ENCODE data around the gene CCSAP. TPM values are rescaled to one million over a fixed set of nuclear protein-coding genes. Genes with fewer than 3 reads are reported as not detected.

CCSAP gene
- total RNA-seq, 4 donors from 2014 or later = 5.1 to 6.7 (median 6.2) TPM

GRCh38 chr1:229323885-229324553 lies 18.8 kb downstream of the CCSAP start:
- H3K27me3 ChIP-seq = no peaks in the 10 kb centered on the region
- H3K36me3 ChIP-seq = peaks cover 0 to 85% of the 10 kb centered on the region in 2 donors
- no peak for TF ChIP-seq CTCF (IDR thresholded peaks at IDR 0.05)
- no peak for TF ChIP-seq EP300 (IDR thresholded peaks at IDR 0.05)
- no peak for TF ChIP-seq POLR2A (IDR thresholded peaks at IDR 0.05)
- TF ChIP-seq POLR2AphosphoS5 (IDR thresholded peaks at IDR 0.05) = no peak
- H3K9me3 ChIP-seq = no peaks in the 10 kb centered on the region
- ATAC-seq = no peak
- H3K27ac ChIP-seq = no peak overlapping the region
- 85 to 88% methylated on average over 2 of the region's 2 CpGs for WGBS, 2 donors (ENCODE audit: low coverage in 1 of 2)
- H3K4me3 ChIP-seq = no peak overlapping the region
- no peaks in the 10 kb centered on the region for H3K4me1 ChIP-seq

- H3K36me3 ChIP-seq = peaks cover 0 to 79% of the 10 kb centered on the region in 2 donors
- no peaks in the 10 kb centered on the region for H3K9me3 ChIP-seq
- ATAC-seq = no peak
- no peak for TF ChIP-seq CTCF (IDR thresholded peaks at IDR 0.05)
- no peak for TF ChIP-seq EP300 (IDR thresholded peaks at IDR 0.05)
- no peak overlapping the region for H3K27ac ChIP-seq
- WGBS, 2 donors (ENCODE audit: low coverage in 1 of 2) = 87 to 94% methylated on average over 5 to 7 of the region's 7 CpGs
- H3K27me3 ChIP-seq = no peaks in the 10 kb centered on the region
- H3K4me1 ChIP-seq = no peaks in the 10 kb centered on the region
- no peak overlapping the region for H3K4me3 ChIP-seq
Measured at GRCh38 chr1:229323201-229323600, 19.6 kb downstream of the CCSAP start.

GRCh38 chr1:229319487-229319886 lies 23.4 kb downstream of the CCSAP start:
- Histone ChIP-seq H3K27ac (no peak overlapping the region), H3K4me1 (no peaks in the 10 kb centered on the region), H3K27me3 (no peaks in the 10 kb centered on the region), H3K4me3 (no peak overlapping the region), H3K36me3 (peaks cover 0 to 73% of the 10 kb centered on the region in 2 donors), H3K9me3 (no peaks in the 10 kb centered on the region)
- TF ChIP-seq POLR2A (IDR thresholded peaks at IDR 0.05) (no peak), EP300 (IDR thresholded peaks at IDR 0.05) (no peak)
- ATAC-seq = no peak
- 60 to 84% methylated on average over 1 to 4 of the region's 7 CpGs for WGBS, 2 donors (ENCODE audit: low coverage in 1 of 2)

GRCh38 chr1:229318056-229318455 lies 24.8 kb downstream of the CCSAP start:
- no peak overlapping the region for H3K27ac ChIP-seq
- no peaks in the 10 kb centered on the region for H3K9me3 ChIP-seq
- ATAC-seq = no peak
- 69 to 89% methylated on average over 4 of the region's 4 CpGs for WGBS, 2 donors (ENCODE audit: low coverage in 1 of 2)
- TF ChIP-seq EP300 (IDR thresholded peaks at IDR 0.05) = no peak
- no peak for TF ChIP-seq POLR2AphosphoS5 (IDR thresholded peaks at IDR 0.05)
- no peak for TF ChIP-seq CTCF (IDR thresholded peaks at IDR 0.05)
- TF ChIP-seq POLR2A (IDR thresholded peaks at IDR 0.05) = no peak
- no peaks in the 10 kb centered on the region for H3K4me1 ChIP-seq
- H3K36me3 ChIP-seq = peaks cover 0 to 68% of the 10 kb centered on the region in 2 donors
- H3K27me3 ChIP-seq = no peaks in the 10 kb centered on the region
- no peak overlapping the region for H3K4me3 ChIP-seq

- no peaks in the 10 kb centered on the region for H3K27me3 ChIP-seq
- peaks cover 0 to 62% of the 10 kb centered on the region in 2 donors for H3K36me3 ChIP-seq
- peaks cover 0 to 3% (median 0%) of the 10 kb centered on the region in 3 donors for H3K4me1 ChIP-seq
- no peak overlapping the region for H3K4me3 ChIP-seq
- WGBS, 2 donors (ENCODE audit: low coverage in 1 of 2) = 41 to 63% methylated on average over 2 of the region's 2 CpGs
- H3K9me3 ChIP-seq = no peaks in the 10 kb centered on the region
- no peak for TF ChIP-seq POLR2AphosphoS5 (IDR thresholded peaks at IDR 0.05)
- TF ChIP-seq EP300 (IDR thresholded peaks at IDR 0.05) = no peak
- TF ChIP-seq CTCF (IDR thresholded peaks at IDR 0.05) = no peak
- no peak for TF ChIP-seq POLR2A (IDR thresholded peaks at IDR 0.05)
- no peak overlapping the region for H3K27ac ChIP-seq
- ATAC-seq = no peak
Measured at GRCh38 chr1:229316166-229316565, 26.7 kb downstream of the CCSAP start.
